ENCODE results near the gene KLHDC4. TPM values are rescaled to one million over a fixed set of nuclear protein-coding genes. Genes with fewer than 3 reads are reported as not detected.

The KLHDC4 gene
- total and polyA plus RNA-seq, 2 of the 4 experiments (the other 2 are of a cell fraction) = 13.6 to 19.0 TPM

DNA sequence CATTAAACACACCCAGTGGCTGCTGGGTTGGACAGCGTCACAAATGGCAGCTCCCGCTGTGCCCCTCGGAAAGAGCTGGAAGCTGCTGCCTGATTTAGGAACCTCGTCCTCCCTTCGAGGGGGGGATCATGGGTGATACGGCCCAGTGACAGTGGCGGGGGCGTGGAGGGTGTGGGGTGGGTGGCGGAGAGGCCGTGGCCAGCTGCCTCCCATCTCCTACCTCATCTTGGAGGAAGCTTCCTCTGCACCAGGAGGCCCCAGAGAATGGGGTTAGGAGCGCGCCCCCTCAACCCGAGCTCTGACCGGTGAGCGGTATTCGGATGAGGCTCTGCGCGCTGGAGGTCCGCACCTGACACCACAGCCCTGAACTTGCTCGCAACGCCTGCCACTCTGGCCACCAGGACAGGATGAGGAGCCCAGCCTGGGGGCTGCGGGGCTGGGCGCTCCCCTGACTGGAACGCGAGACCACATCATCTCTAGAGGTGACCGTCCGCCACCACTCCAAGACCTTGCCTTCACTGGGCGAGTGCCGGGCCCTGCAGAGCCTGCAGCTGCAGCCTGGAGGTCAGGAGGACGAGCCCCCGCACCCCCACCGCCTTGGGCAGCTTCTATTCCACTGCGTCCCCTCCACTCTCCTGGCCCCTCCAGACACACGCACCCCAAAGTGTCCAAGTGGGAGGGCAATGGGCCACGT lies 80.9 kb downstream of the KLHDC4 start:
- peaks cover 14% of the 10 kb centered on the region; the same call in 1 of the 2 replicates for H3K27me3 ChIP-seq (ENCODE audit: control insufficient read depth, insufficient read depth, low read length)
- 80% methylated on average over 5 of the region's 35 CpGs; no CpG with 5 or more reads in 1 of the 2 experiments for WGBS, 2 experiments (ENCODE audit: extremely low coverage in 2 of 2, insufficient read length in 1 of 2)
- H3K4me3 ChIP-seq (ENCODE audit: insufficient read depth, low read depth, low read length) = no peak overlapping the region
- H2BK15ac ChIP-seq (ENCODE audit: low read depth, low read length) = no peak overlapping the region
- no TSS peak for BruUV-seq (replicated peaks)
- ATAC-seq (ENCODE audit: low read depth) (no peak), DNase-seq (no peak)
- no peak overlapping the region for H2BK120ac ChIP-seq (ENCODE audit: low read depth, low read length)
- H4K8ac ChIP-seq (ENCODE audit: low read depth in 2 of 2, low read length in 2 of 2) = no peak overlapping the region
- no peak overlapping the region for H3K18ac ChIP-seq (ENCODE audit: low read depth, low read length)
- H3K4me2 ChIP-seq (ENCODE audit: low read depth, low read length) = no peak overlapping the region
- CTCF ChIA-PET = no interaction called here
- H3K4me1 ChIP-seq (ENCODE audit: control insufficient read depth, insufficient read depth, low read length) = peaks cover 9% of the 10 kb centered on the region
- H2BK20ac ChIP-seq (ENCODE audit: low read depth, low read length) = no peak overlapping the region
- no peaks in the 10 kb centered on the region for H3K36me3 ChIP-seq (ENCODE audit: control insufficient read depth, insufficient read depth, low read length)
- no peaks in the 10 kb centered on the region for H4K20me1 ChIP-seq (ENCODE audit: insufficient read depth, low read length)
- H4K91ac ChIP-seq (ENCODE audit: insufficient read depth, low read depth, low read length) = no peak overlapping the region
- no peak overlapping the region for H3K9ac ChIP-seq (ENCODE audit: low read depth, low read length)
- no peak overlapping the region for H3K56ac ChIP-seq (ENCODE audit: extremely low read depth, insufficient read depth, low read length)
- dilution Hi-C loops (cut with HindIII; ENCODE audit: low sequenced_read_pairs, unreplicated experiment) (no loop called here), intact Hi-C loops (cut with micrococcal nuclease) (no loop called here), in situ Hi-C loops (cut with MboI; ENCODE audit: low sequenced_read_pairs) (no loop called here)
- no peak overlapping the region for H2AK5ac ChIP-seq (ENCODE audit: low read depth, low read length)
- H2BK5ac ChIP-seq (ENCODE audit: low read depth, low read length, poor library complexity, severe bottlenecking) = no peak overlapping the region
- H3K79me1 ChIP-seq (ENCODE audit: low read depth in 1 of 2, low read length in 2 of 2) = no peaks in the 10 kb centered on the region
- H3K9me1 ChIP-seq (ENCODE audit: insufficient read depth, low read length) = no peaks in the 10 kb centered on the region
- H3K23ac ChIP-seq (ENCODE audit: low read depth, low read length) = no peak overlapping the region
- H3K27ac ChIP-seq (ENCODE audit: insufficient read depth, low read length) = no peak overlapping the region
- no peak overlapping the region for H4K5ac ChIP-seq (ENCODE audit: low read depth, low read length)
- no peaks in the 10 kb centered on the region for H3K9me3 ChIP-seq (ENCODE audit: control insufficient read depth, insufficient read depth, low read length)
- H3K14ac ChIP-seq (replicated peaks; ENCODE audit: low read depth, low read length) = no peak overlapping the region
- no peak overlapping the region for H3K4ac ChIP-seq (ENCODE audit: low read depth, low read length)
- TF ChIP-seq, protein P1, sequence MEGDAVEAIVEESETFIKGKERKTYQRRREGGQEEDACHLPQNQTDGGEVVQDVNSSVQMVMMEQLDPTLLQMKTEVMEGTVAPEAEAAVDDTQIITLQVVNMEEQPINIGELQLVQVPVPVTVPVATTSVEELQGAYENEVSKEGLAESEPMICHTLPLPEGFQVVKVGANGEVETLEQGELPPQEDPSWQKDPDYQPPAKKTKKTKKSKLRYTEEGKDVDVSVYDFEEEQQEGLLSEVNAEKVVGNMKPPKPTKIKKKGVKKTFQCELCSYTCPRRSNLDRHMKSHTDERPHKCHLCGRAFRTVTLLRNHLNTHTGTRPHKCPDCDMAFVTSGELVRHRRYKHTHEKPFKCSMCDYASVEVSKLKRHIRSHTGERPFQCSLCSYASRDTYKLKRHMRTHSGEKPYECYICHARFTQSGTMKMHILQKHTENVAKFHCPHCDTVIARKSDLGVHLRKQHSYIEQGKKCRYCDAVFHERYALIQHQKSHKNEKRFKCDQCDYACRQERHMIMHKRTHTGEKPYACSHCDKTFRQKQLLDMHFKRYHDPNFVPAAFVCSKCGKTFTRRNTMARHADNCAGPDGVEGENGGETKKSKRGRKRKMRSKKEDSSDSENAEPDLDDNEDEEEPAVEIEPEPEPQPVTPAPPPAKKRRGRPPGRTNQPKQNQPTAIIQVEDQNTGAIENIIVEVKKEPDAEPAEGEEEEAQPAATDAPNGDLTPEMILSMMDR (conservative IDR thresholded peaks at IDR 0.05; ENCODE audit: low read depth, low read length) = no peak
- TF ChIP-seq, protein P2, sequence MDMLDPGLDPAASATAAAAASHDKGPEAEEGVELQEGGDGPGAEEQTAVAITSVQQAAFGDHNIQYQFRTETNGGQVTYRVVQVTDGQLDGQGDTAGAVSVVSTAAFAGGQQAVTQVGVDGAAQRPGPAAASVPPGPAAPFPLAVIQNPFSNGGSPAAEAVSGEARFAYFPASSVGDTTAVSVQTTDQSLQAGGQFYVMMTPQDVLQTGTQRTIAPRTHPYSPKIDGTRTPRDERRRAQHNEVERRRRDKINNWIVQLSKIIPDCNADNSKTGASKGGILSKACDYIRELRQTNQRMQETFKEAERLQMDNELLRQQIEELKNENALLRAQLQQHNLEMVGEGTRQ (IDR thresholded peaks at IDR 0.05; ENCODE audit: low read depth, low read length) = no peak
- TF ChIP-seq POLR2A (IDR thresholded peaks at IDR 0.05; ENCODE audit: low read depth, low read length) (no peak), CEBPB (IDR thresholded peaks at IDR 0.05; ENCODE audit: low read depth, low read length) (no peak), NFE2L2 (IDR thresholded peaks at IDR 0.05; ENCODE audit: low read depth, low read length) (no peak), RCOR1 (IDR thresholded peaks at IDR 0.05; ENCODE audit: insufficient replicate concordance, low read length) (no peak), RAD21 (IDR thresholded peaks at IDR 0.05; ENCODE audit: low read length) (no peak), MAFK (IDR thresholded peaks at IDR 0.05; ENCODE audit: low read depth, low read length) (no peak), CHD1 (IDR thresholded peaks at IDR 0.05; ENCODE audit: low read depth, low read length) (no peak), SMC3 (IDR thresholded peaks at IDR 0.05; ENCODE audit: low read depth, low read length) (no peak), MXI1 (IDR thresholded peaks at IDR 0.05; ENCODE audit: borderline replicate concordance, low read depth, low read length) (no peak), FOS (IDR thresholded peaks at IDR 0.05; ENCODE audit: low read depth, low read length) (no peak), BHLHE40 (IDR thresholded peaks at IDR 0.05; ENCODE audit: low read depth, low read length) (no peak), MAZ (IDR thresholded peaks at IDR 0.05; ENCODE audit: borderline replicate concordance, low read depth, low read length) (no peak), RFX5 (IDR thresholded peaks at IDR 0.05; ENCODE audit: low read depth, low read length) (no peak)
- TF ChIP-seq, protein P3, sequence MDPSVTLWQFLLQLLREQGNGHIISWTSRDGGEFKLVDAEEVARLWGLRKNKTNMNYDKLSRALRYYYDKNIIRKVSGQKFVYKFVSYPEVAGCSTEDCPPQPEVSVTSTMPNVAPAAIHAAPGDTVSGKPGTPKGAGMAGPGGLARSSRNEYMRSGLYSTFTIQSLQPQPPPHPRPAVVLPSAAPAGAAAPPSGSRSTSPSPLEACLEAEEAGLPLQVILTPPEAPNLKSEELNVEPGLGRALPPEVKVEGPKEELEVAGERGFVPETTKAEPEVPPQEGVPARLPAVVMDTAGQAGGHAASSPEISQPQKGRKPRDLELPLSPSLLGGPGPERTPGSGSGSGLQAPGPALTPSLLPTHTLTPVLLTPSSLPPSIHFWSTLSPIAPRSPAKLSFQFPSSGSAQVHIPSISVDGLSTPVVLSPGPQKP (IDR thresholded peaks at IDR 0.05; ENCODE audit: borderline replicate concordance, low read depth, low read length) = no peak
- H2AK9ac ChIP-seq (replicated peaks; ENCODE audit: low read depth, low read length, poor library complexity) = no peak overlapping the region
- H2AFZ ChIP-seq (replicated peaks; ENCODE audit: low read length, poor library complexity) = no peak overlapping the region
- POLR2A ChIA-PET (ENCODE audit: unreplicated experiment) = no interaction called here

All from IMR-90 (cell line).